Measurements from ENCODE around the gene BZW2.

- TF ChIP-seq POLR2A (IDR thresholded peaks at IDR 0.05) = no peak
- no peak for TF ChIP-seq CTCF (IDR thresholded peaks at IDR 0.05 in 4 of 5, conservative IDR thresholded peaks at IDR 0.05 in 1 of 5)
These were observed 11.8 kb downstream of the BZW2 start for GRCh38 chr7:16657656-16658279.
